ACC112 (cell line): ENCODE results near the gene PRKAG2.

Source experiments
- H2AFZ ChIP-seq: fragments of 200-600 bp; sonication (generic); one replicate; pipeline ENCODE4 v1.6.0; 2017; ENCODE audit warnings: antibody characterized with exemption, low read length; ENCODE audit not compliant: unreplicated experiment
- H3K27ac ChIP-seq: fragments of 200-600 bp; sonication (generic); 2 replicates; pipeline ENCODE4 v1.5.1; 2014; ENCODE audit warnings: low read depth, mild to moderate bottlenecking, antibody characterized with exemption, low read length, moderate library complexity
- H3K27me3 ChIP-seq: fragments of 200-600 bp; sonication (generic); 2 replicates; pipeline ENCODE4 v1.6.1; 2014; ENCODE audit warnings: mild to moderate bottlenecking, antibody characterized with exemption, low read length, moderate library complexity, mixed read lengths; ENCODE audit not compliant: insufficient read depth
- H3K36me3 ChIP-seq: fragments of 200-600 bp; sonication (generic); 2 replicates; pipeline ENCODE4 v1.6.1; 2016; ENCODE audit warnings: mild to moderate bottlenecking, antibody characterized with exemption, low read length, moderate library complexity, mixed read lengths; ENCODE audit not compliant: insufficient read depth
- H3K4me1 ChIP-seq: fragments of 200-600 bp; sonication (generic); one replicate; pipeline ENCODE4 v1.6.1; 2016; ENCODE audit warnings: low read length, mixed read lengths; ENCODE audit not compliant: insufficient read depth, unreplicated experiment, control insufficient read depth
- H3K4me3 ChIP-seq: fragments of 200-600 bp; sonication (generic); 2 replicates; pipeline ENCODE4 v1.5.1; 2014; ENCODE audit warnings: mild to moderate bottlenecking, low read depth, low read length
- H3K79me2 ChIP-seq: fragments of 200-600 bp; sonication (generic); one replicate; pipeline ENCODE4 v1.6.0; 2016; ENCODE audit warnings: low read length; ENCODE audit not compliant: control insufficient read depth, unreplicated experiment, insufficient read depth

Gene PRKAG2

GRCh38 chr7:151572136-151572535 is 304.8 kb downstream of the PRKAG2 start:
- no peak overlapping the region for H2AFZ ChIP-seq
- no peaks in the 10 kb centered on the region for H3K4me1 ChIP-seq
- peaks cover 7% of the 10 kb centered on the region; the same call in 1 of the 2 replicates for H3K36me3 ChIP-seq
- H3K27me3 ChIP-seq: no peaks in the 10 kb centered on the region
- H3K79me2 ChIP-seq: peaks cover 5% of the 10 kb centered on the region
- no peak overlapping the region for H3K27ac ChIP-seq
- no peak overlapping the region for H3K4me3 ChIP-seq

GRCh38 chr7:151571471-151571870 is 305.4 kb downstream of the PRKAG2 start:
- Histone ChIP-seq H3K27ac (no peak overlapping the region), H2AFZ (no peak overlapping the region), H3K79me2 (peaks cover 5% of the 10 kb centered on the region), H3K4me3 (no peak overlapping the region), H3K36me3 (peaks cover 7% of the 10 kb centered on the region; the same call in 1 of the 2 replicates), H3K27me3 (no peaks in the 10 kb centered on the region), H3K4me1 (no peaks in the 10 kb centered on the region)

GRCh38 chr7:151570366-151570915 is 306.5 kb downstream of the PRKAG2 start:
- peaks cover 2% of the 10 kb centered on the region for H3K79me2 ChIP-seq
- H2AFZ ChIP-seq: no peak overlapping the region
- H3K36me3 ChIP-seq: peaks cover 6% of the 10 kb centered on the region; the same call in 1 of the 2 replicates
- no peaks in the 10 kb centered on the region for H3K4me1 ChIP-seq
- H3K27me3 ChIP-seq: no peaks in the 10 kb centered on the region
- H3K4me3 ChIP-seq: no peak overlapping the region
- no peak overlapping the region for H3K27ac ChIP-seq

GRCh38 chr7:151568956-151569940 is 307.7 kb downstream of the PRKAG2 start:
- Histone ChIP-seq H3K27me3 (no peaks in the 10 kb centered on the region), H3K36me3 (peaks cover 4% of the 10 kb centered on the region; the same call in 1 of the 2 replicates), H2AFZ (no peak overlapping the region), H3K27ac (no peak overlapping the region), H3K79me2 (no peaks in the 10 kb centered on the region), H3K4me3 (no peak overlapping the region), H3K4me1 (no peaks in the 10 kb centered on the region)

GRCh38 chr7:151566897-151567320 is 310.0 kb downstream of the PRKAG2 start:
- H3K36me3 ChIP-seq: peaks cover 16% of the 10 kb centered on the region
- H2AFZ ChIP-seq: no peak overlapping the region
- no peak overlapping the region for H3K27ac ChIP-seq
- no peaks in the 10 kb centered on the region for H3K27me3 ChIP-seq
- no peaks in the 10 kb centered on the region for H3K4me1 ChIP-seq
- H3K79me2 ChIP-seq: no peaks in the 10 kb centered on the region
- H3K4me3 ChIP-seq: no peak overlapping the region

- Histone ChIP-seq H3K27ac (no peak overlapping the region), H3K4me3 (no peak overlapping the region), H3K79me2 (no peaks in the 10 kb centered on the region), H3K4me1 (no peaks in the 10 kb centered on the region), H3K36me3 (peaks cover 20% of the 10 kb centered on the region), H3K27me3 (no peaks in the 10 kb centered on the region), H2AFZ (no peak overlapping the region)
Observed at GRCh38 chr7:151565541-151565940, 311.4 kb downstream of the PRKAG2 start.

- Histone ChIP-seq H3K4me3 (no peak overlapping the region), H3K36me3 (peaks cover 33% of the 10 kb centered on the region), H3K79me2 (no peaks in the 10 kb centered on the region), H3K27me3 (no peaks in the 10 kb centered on the region), H2AFZ (no peak overlapping the region), H3K4me1 (no peaks in the 10 kb centered on the region), H3K27ac (no peak overlapping the region)
Observed at GRCh38 chr7:151560243-151560642, 316.7 kb downstream of the PRKAG2 start.

GRCh38 chr7:151559557-151560183 is 317.2 kb downstream of the PRKAG2 start:
- no peaks in the 10 kb centered on the region for H3K4me1 ChIP-seq
- no peak overlapping the region for H3K4me3 ChIP-seq
- H3K36me3 ChIP-seq: peaks cover 33% of the 10 kb centered on the region
- H3K27me3 ChIP-seq: no peaks in the 10 kb centered on the region
- H3K79me2 ChIP-seq: no peaks in the 10 kb centered on the region
- H3K27ac ChIP-seq: no peak overlapping the region
- no peak overlapping the region for H2AFZ ChIP-seq

- no peaks in the 10 kb centered on the region for H3K27me3 ChIP-seq
- H3K27ac ChIP-seq: no peak overlapping the region
- no peak overlapping the region for H3K4me3 ChIP-seq
- no peaks in the 10 kb centered on the region for H3K79me2 ChIP-seq
- H3K36me3 ChIP-seq: peaks cover 27% of the 10 kb centered on the region
- no peak overlapping the region for H2AFZ ChIP-seq
- H3K4me1 ChIP-seq: no peaks in the 10 kb centered on the region
Observed at GRCh38 chr7:151558575-151558974, 318.3 kb downstream of the PRKAG2 start.

GRCh38 chr7:151556592-151556991 is 320.3 kb downstream of the PRKAG2 start:
- no peak overlapping the region for H2AFZ ChIP-seq
- H3K27ac ChIP-seq: no peak overlapping the region
- H3K79me2 ChIP-seq: no peaks in the 10 kb centered on the region
- H3K4me3 ChIP-seq: no peak overlapping the region
- H3K36me3 ChIP-seq: peaks cover 22% of the 10 kb centered on the region
- H3K27me3 ChIP-seq: no peaks in the 10 kb centered on the region
- H3K4me1 ChIP-seq: no peaks in the 10 kb centered on the region
